SU-DHL-6 (cell line): ENCODE data around the gene PRSS37.
"Not testable (repeated sequence)": the region's sequence is repeated elsewhere in the genome, so short reads cannot be mapped to it uniquely, and the experiment has no call there.

Experiments used
- H2AFZ ChIP-seq: fragments of 200-600 bp; sonication (generic); 2 replicates; pipeline ENCODE4 v1.6.1; 2014; ENCODE audit warnings: low read depth, mild to moderate bottlenecking, moderate library complexity, mixed read lengths, antibody characterized with exemption, low read length; ENCODE audit not compliant: severe bottlenecking
- H3F3A ChIP-seq: fragments of 200-600 bp; shearing (Covaris generic); 2 replicates; pipeline ENCODE4 v1.6.0; 2016; ENCODE audit warnings: antibody characterized with exemption, mild to moderate bottlenecking; ENCODE audit not compliant: insufficient read depth
- H3K27ac ChIP-seq: fragments of 200-600 bp; sonication (generic); 2 replicates; pipeline ENCODE4 v1.5.1; 2016; ENCODE audit warnings: low read depth, mild to moderate bottlenecking, low read length, moderate library complexity, mixed read lengths
- H3K27me3 ChIP-seq: fragments of 200-600 bp; sonication (generic), shearing (Covaris generic); 2 replicates; pipeline ENCODE4 v1.6.0; 2014; ENCODE audit warnings: mild to moderate bottlenecking, low read length
- H3K36me3 ChIP-seq: fragments of 200-600 bp; sonication (generic); 2 replicates; pipeline ENCODE4 v1.6.1; 2014; ENCODE audit warnings: mild to moderate bottlenecking, low read length, mixed read lengths
- H3K4me2 ChIP-seq: fragments of 300-600, 200-600 bp; shearing (Covaris generic), sonication (generic); 2 replicates; pipeline ENCODE4 v1.6.0; 2014; ENCODE audit warnings: low read length, low read depth, mild to moderate bottlenecking; ENCODE audit not compliant: poor library complexity, severe bottlenecking
- H3K4me3 ChIP-seq: fragments of 200-600 bp; sonication (generic); 2 replicates; pipeline ENCODE4 v1.5.1; 2014; ENCODE audit warnings: antibody characterized with exemption, low read length, mild to moderate bottlenecking, mixed read lengths; ENCODE audit not compliant: insufficient read depth, poor library complexity, severe bottlenecking
- H3K79me2 ChIP-seq: fragments of 200-600 bp; sonication (generic); 2 replicates; pipeline ENCODE4 v1.6.1; 2014; ENCODE audit warnings: mild to moderate bottlenecking, low read length, moderate library complexity; ENCODE audit not compliant: insufficient read depth
- H3K9ac ChIP-seq: fragments of 200-600 bp; sonication (generic); 2 replicates; pipeline ENCODE4 v1.7.0; 2014; ENCODE audit warnings: mild to moderate bottlenecking, low read length
- H3K9me2 ChIP-seq: fragments of 200-600 bp; sonication (generic); replicated peaks from 2 replicates; pipeline ENCODE4 v1.6.1; 2014; ENCODE audit warnings: low read length; ENCODE audit not compliant: insufficient read depth
- H3K9me3 ChIP-seq: fragments of 200-600 bp; sonication (generic); 2 replicates; pipeline ENCODE4 v1.6.1; 2014; ENCODE audit warnings: low read length, mixed read lengths; ENCODE audit not compliant: insufficient read depth
- H4K20me1 ChIP-seq: fragments of 200-600 bp; sonication (generic); 2 replicates; pipeline ENCODE4 v1.6.1; 2014; ENCODE audit warnings: low read depth, mild to moderate bottlenecking, antibody characterized with exemption, low read length, moderate library complexity, mixed read lengths
- EZH2phosphoT487 ChIP-seq: fragments of 200-600 bp; sonication (generic), shearing (Covaris generic); conservative IDR thresholded peaks from 2 replicates; pipeline ENCODE4 v1.6.1; 2018; ENCODE audit warnings: mild to moderate bottlenecking, antibody characterized with exemption, low read length, moderate library complexity, mixed read lengths
- TF ChIP-seq, protein P1 (sequence below): fragments of 200-600 bp; sonication (generic); IDR thresholded peaks from one replicate; pipeline ENCODE4 v1.5.1; 2017; ENCODE audit warnings: antibody characterized with exemption, mild to moderate bottlenecking, low read length, moderate library complexity; ENCODE audit not compliant: insufficient read depth, poor library complexity, severe bottlenecking

Gene PRSS37

DNA sequence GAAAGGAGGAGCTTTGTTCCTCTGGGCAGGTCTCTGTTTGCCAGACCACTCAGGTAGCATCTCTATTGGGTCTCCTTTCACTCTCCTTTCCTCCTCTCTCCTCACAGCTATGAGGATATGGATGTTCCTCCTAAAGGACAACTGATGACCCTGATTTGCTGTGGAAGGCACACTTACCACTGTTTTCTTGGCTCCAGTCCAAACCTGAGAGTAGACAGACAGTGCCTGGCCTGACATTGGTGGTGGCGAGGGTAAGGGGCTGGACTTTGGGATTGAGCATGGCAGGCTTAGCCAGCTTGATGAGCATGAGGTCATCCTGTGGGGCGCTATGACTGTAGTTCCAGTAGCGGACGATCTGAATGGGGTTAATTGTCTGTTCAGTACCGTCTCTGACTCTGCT is 3.6 kb downstream of the PRSS37 start:
- H3K27me3 ChIP-seq = no peaks in the 10 kb centered on the region
- H3K9ac ChIP-seq = no peak overlapping the region
- H3K79me2 ChIP-seq = no peaks in the 10 kb centered on the region
- no peak overlapping the region for H2AFZ ChIP-seq
- H4K20me1 ChIP-seq = no peaks in the 10 kb centered on the region
- H3K27ac ChIP-seq = no peak overlapping the region
- no peak overlapping the region for H3K4me2 ChIP-seq
- no peaks in the 10 kb centered on the region for H3F3A ChIP-seq
- TF ChIP-seq, protein P1, sequence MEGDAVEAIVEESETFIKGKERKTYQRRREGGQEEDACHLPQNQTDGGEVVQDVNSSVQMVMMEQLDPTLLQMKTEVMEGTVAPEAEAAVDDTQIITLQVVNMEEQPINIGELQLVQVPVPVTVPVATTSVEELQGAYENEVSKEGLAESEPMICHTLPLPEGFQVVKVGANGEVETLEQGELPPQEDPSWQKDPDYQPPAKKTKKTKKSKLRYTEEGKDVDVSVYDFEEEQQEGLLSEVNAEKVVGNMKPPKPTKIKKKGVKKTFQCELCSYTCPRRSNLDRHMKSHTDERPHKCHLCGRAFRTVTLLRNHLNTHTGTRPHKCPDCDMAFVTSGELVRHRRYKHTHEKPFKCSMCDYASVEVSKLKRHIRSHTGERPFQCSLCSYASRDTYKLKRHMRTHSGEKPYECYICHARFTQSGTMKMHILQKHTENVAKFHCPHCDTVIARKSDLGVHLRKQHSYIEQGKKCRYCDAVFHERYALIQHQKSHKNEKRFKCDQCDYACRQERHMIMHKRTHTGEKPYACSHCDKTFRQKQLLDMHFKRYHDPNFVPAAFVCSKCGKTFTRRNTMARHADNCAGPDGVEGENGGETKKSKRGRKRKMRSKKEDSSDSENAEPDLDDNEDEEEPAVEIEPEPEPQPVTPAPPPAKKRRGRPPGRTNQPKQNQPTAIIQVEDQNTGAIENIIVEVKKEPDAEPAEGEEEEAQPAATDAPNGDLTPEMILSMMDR = no peak
- TF ChIP-seq EZH2phosphoT487 = no peak
- no peaks in the 10 kb centered on the region for H3K9me3 ChIP-seq
- no peaks in the 10 kb centered on the region for H3K36me3 ChIP-seq
- H3K9me2 ChIP-seq = no peaks in the 10 kb centered on the region
- H3K4me3 ChIP-seq = no peak overlapping the region

DNA sequence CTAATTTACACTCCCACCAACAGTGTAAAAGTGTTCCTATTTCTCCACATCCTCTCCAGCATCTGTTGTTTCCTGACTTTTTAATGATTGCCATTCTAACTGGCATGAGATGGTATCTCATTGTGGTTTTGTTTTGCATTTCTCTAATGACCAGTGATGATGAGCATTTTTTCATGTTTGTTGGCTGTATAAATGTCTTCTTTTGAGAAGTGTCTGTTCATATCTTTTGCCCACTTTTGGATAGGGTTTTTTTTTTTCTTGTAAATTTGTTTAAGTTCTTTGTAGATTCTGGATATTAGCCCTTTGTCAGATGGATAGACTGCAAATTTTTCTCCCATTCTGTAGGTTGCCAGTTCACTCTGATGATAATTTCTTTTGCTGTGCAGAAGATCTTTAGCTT is 18.9 kb downstream of the PRSS37 start:
- not testable (repeated sequence) for H3K36me3 ChIP-seq, H3K27ac ChIP-seq, H3K4me3 ChIP-seq, H3K79me2 ChIP-seq, H3K9me3 ChIP-seq, H3K9ac ChIP-seq, H4K20me1 ChIP-seq, H2AFZ ChIP-seq, H3K27me3 ChIP-seq, H3K9me2 ChIP-seq, H3K4me2 ChIP-seq, H3F3A ChIP-seq

DNA sequence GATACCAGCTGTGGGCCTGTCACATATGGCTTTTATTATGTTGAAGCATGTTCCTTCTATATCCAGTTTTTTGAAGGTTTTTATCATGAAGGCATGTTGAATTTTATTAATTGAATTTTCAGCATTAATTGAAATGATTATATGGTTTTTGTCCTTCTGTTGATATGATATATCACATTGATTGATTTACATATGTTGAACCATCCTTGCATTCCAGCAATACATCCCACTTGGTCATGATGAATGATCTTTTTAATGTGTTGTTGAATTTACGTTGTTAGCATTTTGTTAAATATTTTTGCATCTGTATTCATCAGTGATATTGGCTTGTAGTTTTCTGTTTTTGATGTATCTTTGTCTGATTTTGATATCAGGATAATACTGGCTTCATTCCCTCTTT is 21.2 kb downstream of the PRSS37 start:
- no peak overlapping the region for H3K9ac ChIP-seq
- H4K20me1 ChIP-seq = no peaks in the 10 kb centered on the region
- H3K4me3 ChIP-seq = no peak overlapping the region
- H3K9me3 ChIP-seq = peaks cover 10% of the 10 kb centered on the region; the same call in 1 of the 2 replicates
- H2AFZ ChIP-seq = no peak overlapping the region
- H3K9me2 ChIP-seq = no peaks in the 10 kb centered on the region
- H3F3A ChIP-seq = no peaks in the 10 kb centered on the region
- H3K4me2 ChIP-seq = no peak overlapping the region
- H3K79me2 ChIP-seq = no peaks in the 10 kb centered on the region
- no peak overlapping the region for H3K27ac ChIP-seq
- TF ChIP-seq, protein P1 = no peak
- no peak for TF ChIP-seq EZH2phosphoT487
- H3K27me3 ChIP-seq = no peaks in the 10 kb centered on the region
- no peaks in the 10 kb centered on the region for H3K36me3 ChIP-seq

DNA sequence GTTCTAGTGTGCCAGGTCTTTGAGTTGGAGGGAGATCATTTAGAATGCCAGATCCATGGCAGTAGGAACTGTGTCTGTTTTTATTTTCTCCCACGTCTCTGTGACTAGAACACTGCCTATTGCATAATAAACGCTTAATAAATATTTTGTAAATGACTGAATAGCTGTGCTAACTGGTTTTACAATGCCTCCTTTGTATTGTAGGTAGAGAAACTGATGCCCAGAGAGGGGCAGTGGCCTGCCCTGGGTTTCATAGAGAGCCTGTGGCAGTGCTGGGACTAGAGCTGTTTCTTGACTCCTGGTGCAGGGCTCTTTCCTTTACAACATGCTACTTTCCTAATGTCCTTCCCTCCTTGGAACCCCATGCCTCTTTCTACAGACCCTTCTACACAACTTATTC is 48.8 kb downstream of the PRSS37 start:
- Histone ChIP-seq H3K9me2 (no peaks in the 10 kb centered on the region), H3K9me3 (no peaks in the 10 kb centered on the region), H3K36me3 (no peaks in the 10 kb centered on the region), H2AFZ (no peak overlapping the region), H3K27ac (no peak overlapping the region), H3K9ac (no peak overlapping the region), H4K20me1 (no peaks in the 10 kb centered on the region), H3F3A (no peaks in the 10 kb centered on the region), H3K4me2 (no peak overlapping the region), H3K79me2 (no peaks in the 10 kb centered on the region), H3K4me3 (no peak overlapping the region), H3K27me3 (no peaks in the 10 kb centered on the region)
- TF ChIP-seq EZH2phosphoT487 = no peak
- TF ChIP-seq, protein P1 = no peak
